ENCODE measurements around the gene OR1I1.

The OR1I1 gene

DNA sequence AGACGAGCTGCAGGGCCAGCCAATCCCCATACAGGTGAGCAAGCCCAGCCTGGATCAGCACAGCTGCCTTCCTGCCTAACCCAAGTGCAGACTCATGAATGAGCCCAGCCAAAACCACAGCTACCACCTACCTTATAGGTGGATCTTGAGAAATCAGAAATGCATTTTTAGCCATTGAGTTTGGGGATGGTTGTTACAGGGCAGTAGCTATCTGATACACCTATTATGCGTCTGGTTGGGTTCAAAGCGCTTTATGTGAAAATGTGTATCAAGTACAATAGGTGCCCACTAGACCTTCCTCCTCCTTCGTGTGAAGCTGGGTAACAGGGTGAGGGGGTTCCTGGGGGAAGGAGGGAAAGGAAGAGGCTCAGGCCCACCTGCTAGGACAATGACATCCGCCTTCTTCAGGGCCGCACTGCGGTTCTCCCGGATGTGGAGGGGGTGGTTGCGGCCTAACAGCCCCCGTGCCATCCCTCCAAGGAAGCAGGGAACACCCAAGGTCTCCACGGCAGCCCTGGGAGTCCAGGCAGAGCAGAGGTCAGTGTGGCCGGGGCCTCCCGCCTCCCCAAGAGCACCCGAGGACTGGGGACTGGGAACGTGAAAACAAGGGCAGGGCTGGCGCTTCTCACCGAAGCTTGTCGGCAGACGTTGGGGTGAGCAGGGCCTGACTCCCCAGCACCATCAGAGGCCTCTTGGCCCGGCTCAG, 36.9 kb downstream of the OR1I1 start:
- no peak for DNase-seq (ENCODE audit: low read depth)

GRCh38 chr19:15120135-15121026, 38.4 kb downstream of the OR1I1 start:
- DNase-seq (ENCODE audit: low read depth), result no peak

DNA sequence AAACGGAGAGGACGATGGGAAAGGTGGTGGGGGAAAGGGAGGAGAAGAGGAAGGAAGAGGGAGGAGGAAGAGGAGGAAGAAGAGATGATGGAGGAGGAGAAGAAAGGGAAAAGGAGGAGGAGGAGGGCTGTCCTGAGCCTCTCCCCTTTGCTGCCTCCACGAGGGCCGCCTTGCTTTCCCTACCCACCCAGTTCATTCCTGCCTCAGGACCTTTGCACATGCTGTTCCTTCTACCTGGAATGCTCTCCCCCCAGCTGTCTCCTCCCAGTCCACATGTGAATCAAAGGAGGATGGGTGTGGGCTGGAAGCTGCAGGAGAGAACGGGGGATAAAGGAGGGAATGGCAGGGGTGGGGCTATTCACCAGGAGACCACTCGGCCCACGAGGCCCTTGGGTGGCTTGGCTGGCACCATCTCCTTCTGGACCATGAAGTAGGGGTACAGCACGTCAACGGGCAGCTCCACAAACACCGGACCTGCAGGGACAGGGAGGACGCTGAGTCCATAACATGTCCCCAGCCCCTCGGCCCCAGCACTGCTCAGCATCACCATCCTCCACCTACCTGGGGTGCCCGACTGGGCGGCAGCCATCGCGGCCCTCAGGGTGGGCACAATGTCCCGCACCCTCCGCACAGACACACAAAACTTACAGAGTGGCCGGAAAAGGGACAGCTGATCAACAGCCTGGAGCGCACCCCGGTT, 40.5 kb downstream of the OR1I1 start:
- DNase-seq (ENCODE audit: low read depth), result no peak

DNA sequence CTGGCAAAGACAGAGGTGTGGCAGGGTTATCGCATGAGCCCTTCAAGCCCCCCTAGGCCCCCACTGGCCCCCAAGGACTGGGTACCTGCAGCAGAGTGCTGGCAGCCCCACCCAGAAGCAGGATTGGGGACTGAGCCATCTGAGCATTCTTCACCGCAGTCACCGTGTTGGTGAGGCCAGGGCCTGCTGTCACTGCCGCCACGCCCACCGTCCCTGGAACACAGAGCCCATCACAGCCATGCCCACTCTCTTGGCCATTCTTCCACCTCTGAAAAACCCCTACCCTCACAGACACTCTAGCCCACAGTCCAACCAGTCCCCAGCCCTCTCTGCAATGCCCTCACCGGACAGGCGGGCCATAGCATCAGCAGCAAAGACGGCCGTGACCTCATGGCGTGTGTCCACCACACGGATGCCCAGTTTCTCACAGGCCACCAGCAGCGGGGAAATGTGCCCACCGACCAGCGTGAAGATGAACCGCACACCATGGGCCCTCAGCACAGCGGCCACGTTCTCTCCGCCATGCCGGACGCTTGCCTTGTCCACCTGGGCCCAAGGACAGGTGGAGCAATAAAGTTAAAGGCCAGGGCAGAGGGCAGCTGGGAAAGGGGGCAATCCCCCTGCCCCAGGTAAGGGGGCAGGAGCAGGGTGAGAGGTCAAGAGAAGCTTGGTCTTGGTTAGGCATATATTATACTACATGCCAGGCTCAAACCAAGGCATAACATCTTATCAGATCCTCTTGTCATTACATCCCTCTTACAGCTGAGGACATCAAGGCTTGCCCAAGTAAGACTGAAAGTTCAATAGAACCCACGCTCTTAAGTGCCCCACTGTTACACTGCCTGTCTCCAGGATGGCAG, 41.2 kb downstream of the OR1I1 start:
- DNase-seq (ENCODE audit: low read depth), result no peak

- DNase-seq (ENCODE audit: low read depth), result peak; percentile 29
Observed at GRCh38 chr19:15123900-15124299, 41.9 kb downstream of the OR1I1 start.

DNA sequence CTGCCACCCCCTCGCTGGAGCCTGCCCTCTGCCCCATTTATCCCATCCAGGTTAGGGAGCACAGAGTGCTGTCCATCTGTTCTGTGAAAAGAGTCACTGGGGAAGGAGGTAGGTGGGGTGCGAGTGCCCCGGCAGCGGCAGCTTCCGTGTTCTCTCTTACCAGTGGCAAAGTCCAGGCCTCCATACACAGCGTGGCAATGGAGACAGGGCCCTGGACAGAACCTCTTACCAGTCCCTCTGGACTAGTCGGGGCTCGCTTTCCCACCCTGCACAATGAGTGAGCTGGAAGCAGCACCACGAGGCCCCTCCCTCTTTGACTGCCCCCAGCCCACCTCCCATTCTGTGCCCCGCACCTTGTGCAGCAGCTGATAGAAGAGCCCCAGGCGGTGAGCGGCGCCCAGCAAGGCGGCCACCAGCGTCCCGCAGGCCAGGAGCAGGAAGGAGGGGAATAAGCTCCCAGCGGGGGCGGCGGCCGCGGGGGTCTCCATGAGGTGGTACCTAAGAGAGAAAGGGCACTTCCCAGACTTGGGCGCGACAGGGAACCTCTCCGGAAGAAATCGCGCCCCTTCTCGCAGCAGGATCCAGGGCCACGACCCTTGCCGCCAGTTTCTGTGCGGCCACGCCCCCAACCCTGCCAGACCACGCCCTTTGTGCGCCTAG, 42.7 kb downstream of the OR1I1 start:
- DNase-seq (ENCODE audit: low read depth), result no peak

- peak; percentile 96 for DNase-seq (ENCODE audit: low read depth)
Observed at GRCh38 chr19:15125232-15126067, 43.4 kb downstream of the OR1I1 start.

GRCh38 chr19:15126131-15126910, 44.3 kb downstream of the OR1I1 start:
- peak; percentile 74 for DNase-seq (ENCODE audit: low read depth)

DNA sequence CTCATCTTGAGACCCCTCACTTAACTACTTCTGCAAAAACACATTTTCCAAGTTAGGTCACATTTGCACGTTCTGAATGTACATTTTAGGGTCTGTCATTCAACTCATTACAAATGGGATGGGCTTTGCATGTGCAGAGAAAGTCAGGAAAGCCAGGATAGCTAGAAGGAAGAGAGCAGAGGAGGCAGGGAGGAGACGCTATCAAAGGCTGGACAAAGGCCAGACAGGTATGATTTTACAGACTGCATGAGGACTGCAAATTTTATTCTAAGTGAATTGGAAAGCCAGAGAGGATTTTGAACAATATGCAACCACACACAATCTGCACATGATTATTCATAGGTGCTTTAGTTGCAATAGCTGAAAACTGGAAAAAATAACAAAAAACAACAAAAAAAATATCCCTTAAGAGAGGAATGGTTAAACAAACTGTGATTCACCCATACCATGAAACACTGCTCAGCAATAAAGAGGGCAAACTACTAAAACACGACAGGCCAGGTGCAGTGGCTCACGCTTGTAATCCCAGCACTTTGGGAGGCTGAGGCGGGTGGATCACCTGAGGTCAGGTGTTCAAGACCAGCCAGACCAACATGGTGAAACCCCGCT, 46.3 kb downstream of the OR1I1 start:
- DNase-seq (ENCODE audit: low read depth), result no peak

DNA sequence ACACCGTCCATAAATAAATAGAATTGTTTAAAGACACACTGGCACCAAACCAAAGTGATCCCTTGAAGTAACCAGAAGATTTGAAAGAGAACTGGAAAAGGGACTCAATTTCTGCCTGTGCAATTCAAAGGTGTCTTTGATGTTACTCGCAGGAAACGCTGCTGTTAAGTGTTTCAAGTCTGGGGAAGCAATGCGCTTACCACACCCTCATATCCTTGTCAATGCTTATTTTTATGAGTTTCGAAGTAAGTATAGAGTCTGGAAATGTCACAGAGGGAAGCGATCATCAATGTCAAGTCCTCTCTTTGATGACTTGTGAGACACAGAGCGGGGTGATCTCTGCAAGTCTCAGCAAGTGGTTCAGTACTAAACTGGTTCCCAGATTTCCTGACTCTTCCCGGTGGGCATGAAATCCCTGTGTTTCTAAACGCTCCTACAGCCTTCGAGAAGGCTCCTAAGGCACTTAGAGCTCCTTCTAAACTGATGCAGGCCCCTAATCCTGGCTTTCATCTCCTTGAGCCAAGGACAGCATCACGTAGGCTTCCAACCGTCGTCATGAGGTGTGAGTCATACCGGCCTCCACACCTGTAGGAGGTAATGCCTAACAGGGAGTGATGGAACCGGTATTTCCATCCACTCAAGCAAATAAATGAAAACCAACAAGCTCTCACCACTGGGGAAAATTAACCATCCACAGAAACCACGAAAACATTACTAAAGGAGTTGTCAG, 48.0 kb downstream of the OR1I1 start:
- no peak for DNase-seq (ENCODE audit: low read depth)

DNA sequence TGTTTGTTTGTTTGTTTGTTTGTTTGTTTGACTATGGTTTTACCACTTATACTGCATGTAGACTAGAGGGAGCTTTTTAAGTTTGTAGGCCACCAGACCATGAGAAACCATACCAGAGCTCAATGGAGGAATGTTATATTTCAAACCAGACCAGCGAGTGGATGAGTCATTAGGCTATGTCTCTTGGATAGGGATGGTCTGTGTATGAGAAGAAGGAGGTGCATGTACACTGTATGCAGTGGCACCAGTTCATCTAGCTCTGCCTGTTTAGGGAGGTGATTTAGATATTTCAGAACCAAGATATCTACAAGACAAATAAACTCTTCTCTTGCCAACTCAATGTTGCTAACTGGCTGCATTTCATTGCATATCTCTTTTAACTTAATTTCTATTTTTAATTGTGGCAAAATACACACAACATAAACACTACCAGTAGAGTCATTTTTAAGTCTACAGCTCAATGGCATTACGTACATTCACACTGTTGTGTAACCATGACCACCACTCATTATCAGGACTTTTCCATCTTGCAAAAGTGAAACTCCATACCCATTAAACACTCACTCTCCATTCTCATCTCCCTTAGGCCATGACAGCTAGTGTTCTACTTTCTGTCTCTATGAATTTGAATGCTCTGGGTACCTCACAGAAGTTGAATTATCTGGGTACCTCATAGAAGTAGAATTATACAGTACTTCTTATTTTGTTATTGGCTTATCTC, 54.4 kb downstream of the OR1I1 start:
- peak; percentile 67 for DNase-seq (ENCODE audit: low read depth)

GRCh38 chr19:15137777-15138176, 55.8 kb downstream of the OR1I1 start:
- peak; percentile 34 for DNase-seq (ENCODE audit: low read depth)

- DNase-seq (ENCODE audit: low read depth), result no peak
Observed at GRCh38 chr19:15138427-15138826, 56.4 kb downstream of the OR1I1 start.

GRCh38 chr19:15141143-15141542, 59.1 kb downstream of the OR1I1 start:
- DNase-seq (ENCODE audit: low read depth), result no peak

GRCh38 chr19:15142313-15142712, 60.3 kb downstream of the OR1I1 start:
- no peak for DNase-seq (ENCODE audit: low read depth)
